Type B pancreatic cell (in vitro differentiated cells): ENCODE results near the gene B3GNT7. TPM values are rescaled to one million over a fixed set of nuclear protein-coding genes. Genes with fewer than 3 reads are reported as not detected.
"Not testable (repeated sequence)": the region's sequence is repeated elsewhere in the genome, so short reads cannot be mapped to it uniquely, and the experiment has no call there.

ENCODE experiments used
- DNase-seq: peaks from one replicate; pipeline ENCODE4 v3.0.0; 2021; ENCODE audit warnings: mixed read lengths; ENCODE audit not compliant: unreplicated experiment; ENCODE audit errors: extremely low spot score
- H3K27ac Mint-ChIP-seq: 2 replicates; pipeline ENCODE4 v1.8.0; 2021; ENCODE audit warnings: mild to moderate bottlenecking, mixed read lengths
- H3K27me3 Mint-ChIP-seq: 2 replicates; pipeline ENCODE4 v1.8.0; 2021; ENCODE audit warnings: mixed read lengths
- H3K36me3 Mint-ChIP-seq: 2 replicates; pipeline ENCODE4 v1.8.0; 2021; ENCODE audit warnings: mixed read lengths
- H3K4me1 Mint-ChIP-seq: one replicate; pipeline ENCODE4 v1.8.0; 2021; ENCODE audit warnings: mixed read lengths; ENCODE audit not compliant: unreplicated experiment
- H3K4me3 Mint-ChIP-seq: 2 replicates; pipeline ENCODE4 v1.8.0; 2021; ENCODE audit warnings: mild to moderate bottlenecking, mixed read lengths
- H3K9me3 Mint-ChIP-seq: 2 replicates; pipeline ENCODE4 v1.8.0; 2021; ENCODE audit warnings: mixed read lengths
- total RNA-seq: library from RNA; stranded (reverse); gene quantifications from 2 replicates; pipeline ENCODE4 v1.2.1, GENCODE V29; 2021; ENCODE audit warnings: low replicate concordance
- TF ChIP-seq, protein P1 (sequence below): fragments of 200-600 bp; sonication (generic); conservative IDR thresholded peaks from 2 replicates; pipeline ENCODE4 v1.5.0; 2021; ENCODE audit warnings: antibody characterized with exemption, mild to moderate bottlenecking

Gene B3GNT7
- total RNA-seq, 1 donor from 2014 or later: 6.8 TPM

DNA sequence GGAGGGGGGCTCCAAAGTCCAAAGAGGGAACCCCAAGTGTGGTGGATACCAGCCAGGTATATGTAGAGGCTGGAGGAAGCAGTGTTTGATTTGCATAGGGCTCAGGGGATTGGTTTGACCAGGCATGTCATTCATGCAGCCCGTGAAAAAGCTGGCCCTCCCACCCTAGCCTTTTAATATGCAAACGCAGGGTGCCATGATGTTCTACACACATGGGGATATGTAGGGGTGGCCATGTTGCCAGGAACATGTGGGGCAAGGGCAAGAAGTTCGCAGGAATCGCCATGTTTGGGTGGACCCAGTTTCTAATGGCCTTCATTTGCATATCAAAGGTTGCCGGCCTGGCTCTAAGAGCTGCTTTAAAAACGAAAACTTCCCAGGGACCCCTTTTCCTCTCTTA, 33.6 kb downstream of the B3GNT7 start:
- Mint-ChIP-seq H3K4me1 (no peaks in the 10 kb centered on the region), H3K36me3 (no peaks in the 10 kb centered on the region), H3K27me3 (no peaks in the 10 kb centered on the region), H3K4me3 (no peak overlapping the region), H3K27ac (no peak overlapping the region), H3K9me3 (peaks cover 5% of the 10 kb centered on the region)
- TF ChIP-seq, protein P1, sequence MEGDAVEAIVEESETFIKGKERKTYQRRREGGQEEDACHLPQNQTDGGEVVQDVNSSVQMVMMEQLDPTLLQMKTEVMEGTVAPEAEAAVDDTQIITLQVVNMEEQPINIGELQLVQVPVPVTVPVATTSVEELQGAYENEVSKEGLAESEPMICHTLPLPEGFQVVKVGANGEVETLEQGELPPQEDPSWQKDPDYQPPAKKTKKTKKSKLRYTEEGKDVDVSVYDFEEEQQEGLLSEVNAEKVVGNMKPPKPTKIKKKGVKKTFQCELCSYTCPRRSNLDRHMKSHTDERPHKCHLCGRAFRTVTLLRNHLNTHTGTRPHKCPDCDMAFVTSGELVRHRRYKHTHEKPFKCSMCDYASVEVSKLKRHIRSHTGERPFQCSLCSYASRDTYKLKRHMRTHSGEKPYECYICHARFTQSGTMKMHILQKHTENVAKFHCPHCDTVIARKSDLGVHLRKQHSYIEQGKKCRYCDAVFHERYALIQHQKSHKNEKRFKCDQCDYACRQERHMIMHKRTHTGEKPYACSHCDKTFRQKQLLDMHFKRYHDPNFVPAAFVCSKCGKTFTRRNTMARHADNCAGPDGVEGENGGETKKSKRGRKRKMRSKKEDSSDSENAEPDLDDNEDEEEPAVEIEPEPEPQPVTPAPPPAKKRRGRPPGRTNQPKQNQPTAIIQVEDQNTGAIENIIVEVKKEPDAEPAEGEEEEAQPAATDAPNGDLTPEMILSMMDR: no peak
- DNase-seq: no peak

DNA sequence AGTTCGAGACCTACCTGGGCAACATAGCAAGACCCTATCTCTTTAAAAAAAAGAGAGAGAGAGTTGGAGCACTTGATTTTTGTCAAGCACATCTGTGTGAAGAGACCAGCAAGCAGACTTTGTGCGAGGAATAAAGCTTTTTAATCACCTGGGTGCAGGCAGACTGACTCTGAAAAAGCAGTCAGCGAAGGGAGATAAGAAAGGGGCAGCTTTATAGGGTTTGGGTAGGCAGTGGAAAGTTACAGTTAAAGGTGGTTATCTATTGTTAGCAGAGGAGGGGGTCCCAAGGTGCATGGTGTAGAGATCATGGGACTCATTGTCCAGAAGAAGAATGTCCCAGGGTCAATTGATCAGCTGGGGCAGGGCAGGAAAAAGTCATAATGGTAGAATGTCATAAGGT, 34.4 kb downstream of the B3GNT7 start:
- H3K9me3 Mint-ChIP-seq: peaks cover 5% of the 10 kb centered on the region
- DNase-seq: no peak
- no peaks in the 10 kb centered on the region for H3K4me1 Mint-ChIP-seq
- no peak overlapping the region for H3K4me3 Mint-ChIP-seq
- no peaks in the 10 kb centered on the region for H3K36me3 Mint-ChIP-seq
- H3K27me3 Mint-ChIP-seq: no peaks in the 10 kb centered on the region
- TF ChIP-seq, protein P1: no peak
- H3K27ac Mint-ChIP-seq: no peak overlapping the region

DNA sequence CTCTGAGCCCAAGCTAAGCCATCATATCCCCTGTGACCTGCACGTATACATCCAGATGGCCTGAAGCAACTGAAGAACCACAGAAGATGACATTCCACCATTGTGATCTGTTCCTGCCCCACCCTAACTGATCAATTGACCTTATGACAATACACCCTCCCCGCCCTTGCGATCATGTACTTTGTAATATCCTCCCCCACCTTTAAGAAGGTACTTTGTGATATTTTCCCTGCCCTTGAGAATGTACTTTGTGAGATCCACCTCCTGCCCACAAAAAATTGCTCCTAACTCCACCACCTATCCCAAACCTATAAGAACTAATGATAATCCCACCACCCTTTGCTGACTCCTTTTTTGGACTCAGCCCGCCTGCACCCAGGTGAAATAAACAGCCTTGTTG, 34.9 kb downstream of the B3GNT7 start:
- H3K27me3 Mint-ChIP-seq, H3K9me3 Mint-ChIP-seq, H3K4me1 Mint-ChIP-seq, H3K36me3 Mint-ChIP-seq, H3K27ac Mint-ChIP-seq, H3K4me3 Mint-ChIP-seq, DNase-seq: not testable (repeated sequence)

DNA sequence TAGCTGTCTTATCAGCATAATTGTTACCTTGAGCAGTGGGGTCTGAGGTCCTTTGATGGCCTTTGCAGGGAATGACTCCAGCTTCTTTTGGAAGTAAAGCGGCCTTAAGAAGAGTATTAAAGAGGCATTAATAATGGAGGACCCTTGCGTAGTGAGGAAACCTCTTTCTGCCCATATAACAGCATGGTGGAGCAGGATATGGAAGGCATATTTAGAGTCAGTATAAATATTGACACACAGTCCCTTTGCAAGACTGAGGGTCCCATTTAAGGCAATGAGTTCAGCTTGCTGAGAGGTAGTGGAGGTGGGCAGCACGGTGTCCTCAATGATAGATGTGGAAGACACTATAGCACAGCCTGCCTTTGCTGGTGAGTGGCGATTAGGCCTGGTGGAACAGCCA, 36.1 kb downstream of the B3GNT7 start:
- Mint-ChIP-seq H3K36me3 (no peaks in the 10 kb centered on the region), H3K27ac (no peak overlapping the region), H3K9me3 (peaks cover 5% of the 10 kb centered on the region), H3K27me3 (no peaks in the 10 kb centered on the region), H3K4me3 (no peak overlapping the region), H3K4me1 (no peaks in the 10 kb centered on the region)
- TF ChIP-seq, protein P1: no peak
- DNase-seq: no peak

DNA sequence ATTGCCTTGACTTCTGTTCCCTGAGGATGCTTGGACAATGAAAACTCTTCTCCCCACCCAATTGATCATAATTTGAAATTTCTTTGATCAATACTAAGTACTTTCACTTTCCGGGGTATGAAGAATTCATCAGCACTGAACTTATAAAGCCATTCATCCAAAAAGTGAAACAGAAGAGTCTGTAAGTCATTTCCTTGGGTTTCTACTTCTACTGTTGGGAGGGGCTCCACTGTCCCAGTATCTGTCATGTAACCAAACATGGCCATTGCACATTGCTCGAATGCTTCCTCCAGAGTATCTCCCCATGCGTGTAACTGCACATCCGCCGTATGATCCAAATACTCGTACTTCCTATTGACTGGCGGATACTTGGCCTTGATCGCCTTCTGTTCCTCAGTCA, 38.5 kb downstream of the B3GNT7 start:
- Mint-ChIP-seq H3K4me1 (no peaks in the 10 kb centered on the region), H3K9me3 (peaks cover 5% of the 10 kb centered on the region), H3K4me3 (no peak overlapping the region), H3K27me3 (no peaks in the 10 kb centered on the region), H3K27ac (no peak overlapping the region), H3K36me3 (no peaks in the 10 kb centered on the region)
- TF ChIP-seq, protein P1: no peak
- no peak for DNase-seq

DNA sequence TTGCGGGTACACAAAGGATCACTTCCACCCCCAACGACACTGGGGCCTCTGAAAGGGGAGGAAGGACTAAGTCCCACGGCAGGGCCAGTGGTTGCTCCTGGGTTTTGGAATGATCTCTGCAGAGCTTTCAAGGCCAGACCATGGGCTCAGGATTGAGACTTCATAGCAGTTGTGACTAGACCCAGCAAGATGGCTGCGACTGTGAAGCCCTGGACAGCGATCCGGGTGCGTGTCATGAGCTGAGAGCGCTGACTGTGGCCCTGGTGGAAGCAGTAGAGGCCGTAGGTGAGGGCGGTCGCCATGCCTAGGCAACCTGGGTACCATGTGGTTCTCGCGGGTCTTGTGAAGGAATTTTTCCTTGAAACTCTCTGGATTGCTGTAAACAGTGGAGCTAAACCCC, 41.4 kb downstream of the B3GNT7 start:
- no peaks in the 10 kb centered on the region for H3K4me1 Mint-ChIP-seq
- H3K9me3 Mint-ChIP-seq: no peaks in the 10 kb centered on the region
- TF ChIP-seq, protein P1: no peak
- no peak for DNase-seq
- no peaks in the 10 kb centered on the region for H3K36me3 Mint-ChIP-seq
- no peak overlapping the region for H3K27ac Mint-ChIP-seq
- H3K27me3 Mint-ChIP-seq: no peaks in the 10 kb centered on the region
- no peak overlapping the region for H3K4me3 Mint-ChIP-seq
